Breast epithelium (tissue), 3 donors: ENCODE results near the gene UNKL.

Source experiments
- CTCF ChIP-seq, 3 donors: fragments of 450-650 bp; IDR thresholded peaks; one replicate each; pipeline ENCODE4 v1.5.1; 2016 to 2017; ENCODE audit warnings: antibody characterized with exemption in 3 of 3, mild to moderate bottlenecking in 3 of 3, moderate library complexity in 3 of 3
- POLR2A ChIP-seq: fragments of 450-650 bp; IDR thresholded peaks from one replicate; pipeline ENCODE4 v1.6.1; 2016; ENCODE audit warnings: antibody characterized with exemption, mild to moderate bottlenecking, moderate library complexity
- POLR2AphosphoS5 ChIP-seq, 3 donors: sonication (generic); formaldehyde crosslinking; IDR thresholded peaks; one replicate each; pipeline ENCODE4 v1.6.1; 2017; ENCODE audit warnings: antibody characterized with exemption in 3 of 3

DNA sequence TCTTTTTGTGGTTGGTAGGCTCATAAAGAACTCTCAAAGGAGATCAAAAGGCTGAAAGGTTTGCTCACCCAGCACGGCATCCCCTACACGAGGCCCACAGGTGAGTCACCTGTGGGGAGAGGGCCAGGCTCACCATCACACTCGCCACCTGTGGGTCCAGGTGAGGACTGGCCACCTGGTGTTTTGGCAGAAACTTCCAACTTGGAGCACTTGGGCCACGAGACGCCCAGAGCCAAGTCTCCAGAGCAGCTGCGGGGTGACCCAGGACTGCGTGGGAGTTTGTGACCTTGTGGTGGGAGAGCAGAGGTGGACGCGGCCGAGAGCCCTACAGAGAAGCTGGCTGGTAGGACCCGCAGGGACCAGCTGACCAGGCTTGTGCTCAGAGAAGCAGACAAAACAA, 51.7 kb downstream of the UNKL start:
- TF ChIP-seq CTCF (IDR thresholded peaks at IDR 0.05), result no peak
- no peak for TF ChIP-seq POLR2A
- no peak for TF ChIP-seq POLR2AphosphoS5 (IDR thresholded peaks at IDR 0.05)
